A549 (cell line): ENCODE measurements around the gene CHCT1.
A peak's percentile ranks its signal among the peaks of the same experiment; 100 is the strongest.

Experiments used
- RFX5 ChIP-seq: fragments of 450-650 bp; IDR thresholded peaks from 2 replicates; pipeline ENCODE4 v1.7.1; 2014; ENCODE audit warnings: antibody characterized with exemption, mild to moderate bottlenecking, moderate library complexity
- TF ChIP-seq, protein P1 (sequence below): fragments of >200 bp; sonication (Bioruptor Twin); formaldehyde crosslinking; IDR thresholded peaks from 3 replicates; pipeline ENCODE4 v1.5.1; 2016
- TF ChIP-seq, protein P2 (sequence below): fragments of 200-600 bp; sonication (generic); IDR thresholded peaks from 2 replicates; pipeline ENCODE4 v1.6.1; 2016; ENCODE audit warnings: antibody characterized with exemption, mild to moderate bottlenecking, moderate library complexity

- TF ChIP-seq, protein P1, sequence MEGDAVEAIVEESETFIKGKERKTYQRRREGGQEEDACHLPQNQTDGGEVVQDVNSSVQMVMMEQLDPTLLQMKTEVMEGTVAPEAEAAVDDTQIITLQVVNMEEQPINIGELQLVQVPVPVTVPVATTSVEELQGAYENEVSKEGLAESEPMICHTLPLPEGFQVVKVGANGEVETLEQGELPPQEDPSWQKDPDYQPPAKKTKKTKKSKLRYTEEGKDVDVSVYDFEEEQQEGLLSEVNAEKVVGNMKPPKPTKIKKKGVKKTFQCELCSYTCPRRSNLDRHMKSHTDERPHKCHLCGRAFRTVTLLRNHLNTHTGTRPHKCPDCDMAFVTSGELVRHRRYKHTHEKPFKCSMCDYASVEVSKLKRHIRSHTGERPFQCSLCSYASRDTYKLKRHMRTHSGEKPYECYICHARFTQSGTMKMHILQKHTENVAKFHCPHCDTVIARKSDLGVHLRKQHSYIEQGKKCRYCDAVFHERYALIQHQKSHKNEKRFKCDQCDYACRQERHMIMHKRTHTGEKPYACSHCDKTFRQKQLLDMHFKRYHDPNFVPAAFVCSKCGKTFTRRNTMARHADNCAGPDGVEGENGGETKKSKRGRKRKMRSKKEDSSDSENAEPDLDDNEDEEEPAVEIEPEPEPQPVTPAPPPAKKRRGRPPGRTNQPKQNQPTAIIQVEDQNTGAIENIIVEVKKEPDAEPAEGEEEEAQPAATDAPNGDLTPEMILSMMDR: peak; percentile 100
- TF ChIP-seq, protein P2, sequence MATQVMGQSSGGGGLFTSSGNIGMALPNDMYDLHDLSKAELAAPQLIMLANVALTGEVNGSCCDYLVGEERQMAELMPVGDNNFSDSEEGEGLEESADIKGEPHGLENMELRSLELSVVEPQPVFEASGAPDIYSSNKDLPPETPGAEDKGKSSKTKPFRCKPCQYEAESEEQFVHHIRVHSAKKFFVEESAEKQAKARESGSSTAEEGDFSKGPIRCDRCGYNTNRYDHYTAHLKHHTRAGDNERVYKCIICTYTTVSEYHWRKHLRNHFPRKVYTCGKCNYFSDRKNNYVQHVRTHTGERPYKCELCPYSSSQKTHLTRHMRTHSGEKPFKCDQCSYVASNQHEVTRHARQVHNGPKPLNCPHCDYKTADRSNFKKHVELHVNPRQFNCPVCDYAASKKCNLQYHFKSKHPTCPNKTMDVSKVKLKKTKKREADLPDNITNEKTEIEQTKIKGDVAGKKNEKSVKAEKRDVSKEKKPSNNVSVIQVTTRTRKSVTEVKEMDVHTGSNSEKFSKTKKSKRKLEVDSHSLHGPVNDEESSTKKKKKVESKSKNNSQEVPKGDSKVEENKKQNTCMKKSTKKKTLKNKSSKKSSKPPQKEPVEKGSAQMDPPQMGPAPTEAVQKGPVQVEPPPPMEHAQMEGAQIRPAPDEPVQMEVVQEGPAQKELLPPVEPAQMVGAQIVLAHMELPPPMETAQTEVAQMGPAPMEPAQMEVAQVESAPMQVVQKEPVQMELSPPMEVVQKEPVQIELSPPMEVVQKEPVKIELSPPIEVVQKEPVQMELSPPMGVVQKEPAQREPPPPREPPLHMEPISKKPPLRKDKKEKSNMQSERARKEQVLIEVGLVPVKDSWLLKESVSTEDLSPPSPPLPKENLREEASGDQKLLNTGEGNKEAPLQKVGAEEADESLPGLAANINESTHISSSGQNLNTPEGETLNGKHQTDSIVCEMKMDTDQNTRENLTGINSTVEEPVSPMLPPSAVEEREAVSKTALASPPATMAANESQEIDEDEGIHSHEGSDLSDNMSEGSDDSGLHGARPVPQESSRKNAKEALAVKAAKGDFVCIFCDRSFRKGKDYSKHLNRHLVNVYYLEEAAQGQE: no peak
- peak; percentile 29; the same call in 1 of the 2 replicates for TF ChIP-seq RFX5
These were observed 772 bp upstream of the CHCT1 start for GRCh38 chr17:60421273-60422161.
